ENCODE data around the gene MEIKIN. TPM values are rescaled to one million over a fixed set of nuclear protein-coding genes. Genes with fewer than 3 reads are reported as not detected.

Gene MEIKIN
- total and polyA plus RNA-seq, 4 donors, result 0.42 to 0.51 TPM; not detected in 2

GRCh38 chr5:131821221-131821620 is 124.2 kb downstream of the MEIKIN start:
- H3K4me3 ChIP-seq (ENCODE audit: low read depth in 1 of 3, low read length in 3 of 3), result no peak overlapping the region
- no peaks in the 10 kb centered on the region for H3K36me3 ChIP-seq (ENCODE audit: control insufficient read depth in 4 of 4, insufficient read depth in 3 of 4, low read depth in 1 of 4, low read length in 3 of 4)
- H3K27me3 ChIP-seq (ENCODE audit: control insufficient read depth in 4 of 4, insufficient read depth in 4 of 4, low read length in 3 of 4), result no peaks in the 10 kb centered on the region
- TF ChIP-seq CTCF (IDR thresholded peaks at IDR 0.05; ENCODE audit: low read depth, low read length, missing input control) (no peak), REST (IDR thresholded peaks at IDR 0.05) (no peak)
- DNase-seq (ENCODE audit: low spot score), result no peak
- H3K9me3 ChIP-seq (ENCODE audit: control insufficient read depth in 4 of 4, low read length in 3 of 4), result no peaks in the 10 kb centered on the region
- H3K4me1 ChIP-seq (ENCODE audit: control insufficient read depth in 4 of 4, insufficient read depth in 4 of 4, low read length in 3 of 4), result no peaks in the 10 kb centered on the region
- H3K27ac ChIP-seq (ENCODE audit: low read depth in 1 of 2, low read length in 2 of 2), result no peak overlapping the region
- 91% methylated on average over 1 of the region's 1 CpG for WGBS
- no peak overlapping the region for H3K9ac ChIP-seq (ENCODE audit: low read depth in 1 of 2, low read length in 2 of 2)

- WGBS, result 89% methylated on average over 2 of the region's 2 CpGs
- no peaks in the 10 kb centered on the region for H3K4me1 ChIP-seq (ENCODE audit: control insufficient read depth in 4 of 4, insufficient read depth in 4 of 4, low read length in 3 of 4)
- H3K9me3 ChIP-seq (ENCODE audit: control insufficient read depth in 4 of 4, low read length in 3 of 4), result no peaks in the 10 kb centered on the region
- H3K4me3 ChIP-seq (ENCODE audit: low read depth in 1 of 3, low read length in 3 of 3), result no peak overlapping the region
- TF ChIP-seq HNF4A (conservative IDR thresholded peaks at IDR 0.05) (no peak), EGR1 (IDR thresholded peaks at IDR 0.05; ENCODE audit: low read depth in 2 of 2) (no peak), HNF4G (IDR thresholded peaks at IDR 0.05) (no peak), MAX (IDR thresholded peaks at IDR 0.05) (no peak), CTCF (IDR thresholded peaks at IDR 0.05; ENCODE audit: low read depth, low read length, missing input control) (no peak), FOXA2 (IDR thresholded peaks at IDR 0.05) (no peak), NR2F2 (IDR thresholded peaks at IDR 0.05) (no peak), ZBTB33 (IDR thresholded peaks at IDR 0.05) (no peak), GABPA (IDR thresholded peaks at IDR 0.05 in 1 of 2, conservative IDR thresholded peaks at IDR 0.05 in 1 of 2) (no peak), FOXA1 (IDR thresholded peaks at IDR 0.05) (no peak), ATF3 (IDR thresholded peaks at IDR 0.05) (no peak), RAD21 (IDR thresholded peaks at IDR 0.05) (no peak), SP1 (IDR thresholded peaks at IDR 0.05) (no peak), TAF1 (conservative IDR thresholded peaks at IDR 0.05) (no peak), YY1 (IDR thresholded peaks at IDR 0.05) (no peak), JUND (IDR thresholded peaks at IDR 0.05) (no peak), REST (IDR thresholded peaks at IDR 0.05) (no peak), RXRA (IDR thresholded peaks at IDR 0.05) (no peak)
- H3K27ac ChIP-seq (ENCODE audit: low read depth in 1 of 2, low read length in 2 of 2), result no peak overlapping the region
- DNase-seq (ENCODE audit: low spot score), result no peak
- H3K36me3 ChIP-seq (ENCODE audit: control insufficient read depth in 4 of 4, insufficient read depth in 3 of 4, low read depth in 1 of 4, low read length in 3 of 4), result no peaks in the 10 kb centered on the region
- H3K9ac ChIP-seq (ENCODE audit: low read depth in 1 of 2, low read length in 2 of 2), result no peak overlapping the region
- no peaks in the 10 kb centered on the region for H3K27me3 ChIP-seq (ENCODE audit: control insufficient read depth in 4 of 4, insufficient read depth in 4 of 4, low read length in 3 of 4)
Observed at GRCh38 chr5:131818001-131818724, 127.3 kb downstream of the MEIKIN start.
